ENCODE results near the gene ZFP92. TPM values are rescaled to one million over a fixed set of nuclear protein-coding genes. Genes with fewer than 3 reads are reported as not detected.
"Not testable (repeated sequence)": the region's sequence is repeated elsewhere in the genome, so short reads cannot be mapped to it uniquely, and the experiment has no call there.

The ZFP92 gene
- total and polyA plus RNA-seq, 7 experiments from 2014 or later, result 0.07 to 1.8 (median 0.24) TPM

- H3K4me3 Mint-ChIP-seq, result no peak overlapping the region
- peaks cover 0 to 13% (median 0%) of the 10 kb centered on the region in 7 donors for H3K4me1 Mint-ChIP-seq
- intact Hi-C loops (cut with micrococcal nuclease), result no loop called here
- no peak overlapping the region for H3K27ac Mint-ChIP-seq
- H3K27ac ChIP-seq (ENCODE audit: low read depth, low read length), result no peak overlapping the region
- CTCF ChIA-PET, result interaction anchor here (0.6 kb wide), 1 partner anchor 161 kb away, joined by 3 read pairs; no protein-coding TSS in a partner anchor
- peak; percentile 8 to 65 (median 41) for DNase-seq
- no peaks in the 10 kb centered on the region for H3K36me3 ChIP-seq (ENCODE audit: control insufficient read depth in 2 of 3, insufficient read depth in 3 of 3, low read length in 3 of 3)
- no peak overlapping the region for H3K4me3 ChIP-seq (ENCODE audit: low read length)
- no peaks in the 10 kb centered on the region for H3K36me3 Mint-ChIP-seq
- no peaks in the 10 kb centered on the region for H3K4me1 ChIP-seq (ENCODE audit: control insufficient read depth in 2 of 2, insufficient read depth in 2 of 2, low read length in 2 of 2)
- ATAC-seq, result peak; percentile 84
- H3K27me3 Mint-ChIP-seq, result peaks cover 0 to 19% (median 0%) of the 10 kb centered on the region in 5 donors
- H3K9me3 Mint-ChIP-seq, result no peaks in the 10 kb centered on the region
- no peaks in the 10 kb centered on the region for H3K9me3 ChIP-seq (ENCODE audit: control insufficient read depth in 2 of 3, low read length in 3 of 3)
- POLR2A ChIA-PET, result no interaction called here
- no peaks in the 10 kb centered on the region for H3K27me3 ChIP-seq (ENCODE audit: control insufficient read depth in 2 of 2, insufficient read depth in 2 of 2, low read length in 2 of 2)
These were observed 10.8 kb upstream of the ZFP92 start for GRCh38 chrX:153400146-153401132.

DNA sequence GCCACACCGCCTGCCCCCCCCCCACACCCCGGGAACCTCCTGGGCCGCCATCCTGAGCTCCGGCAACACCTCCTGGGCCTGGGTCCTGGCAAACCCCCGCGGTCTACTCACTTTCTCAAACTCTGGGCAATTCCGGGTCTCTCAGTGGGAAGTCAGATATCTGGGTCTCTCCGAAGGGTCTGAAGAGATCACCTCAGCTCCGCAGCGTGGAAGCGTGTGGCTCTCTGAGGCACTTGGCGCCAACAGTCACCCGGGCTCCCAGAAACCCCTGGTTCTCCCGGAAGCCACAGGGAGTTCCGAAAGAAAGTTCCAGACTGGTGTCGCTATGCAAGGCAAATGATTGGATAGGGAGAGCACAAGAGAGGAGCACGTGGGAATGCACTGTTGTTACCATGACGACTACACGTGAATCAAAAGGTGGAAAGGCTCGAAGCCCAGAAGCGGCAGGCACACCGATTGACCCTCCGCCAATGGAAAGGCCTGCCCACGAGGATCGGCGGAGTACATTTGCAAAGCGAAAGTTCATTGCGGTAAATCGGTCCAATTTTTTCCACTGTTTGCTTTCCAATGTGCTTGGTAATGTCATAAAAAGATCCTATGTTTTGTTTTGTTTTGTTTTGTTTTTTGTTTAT, 10.0 kb upstream of the ZFP92 start, which contains the start of gene PNMA6E:
Gene PNMA6E (minus strand): TSS at position 218 of the 632 bp plus-strand sequence. CDS start 2,501 bp downstream, outside the sequence.
- ATAC-seq (no peak), DNase-seq (no peak)
- Mint-ChIP-seq H3K4me1 (peaks cover 0 to 6% (median 0%) of the 10 kb centered on the region in 7 donors), H3K36me3 (no peaks in the 10 kb centered on the region), H3K27ac (no peak within 1 kb of the TSS), H3K27me3 (peaks cover 0 to 22% (median 0%) of the 10 kb centered on the region in 5 donors), H3K9me3 (no peaks in the 10 kb centered on the region), H3K4me3 (no peak within 1 kb of the TSS)
- ChIA-PET POLR2A (no interaction called here), CTCF (no interaction called here)
- H3K27ac ChIP-seq (ENCODE audit: low read depth, low read length), result no peak within 1 kb of the TSS
- no peak within 1 kb of the TSS for H3K4me3 ChIP-seq (ENCODE audit: low read length)
- intact Hi-C loops (cut with micrococcal nuclease), result no loop called here
- H3K9me3 ChIP-seq (ENCODE audit: control insufficient read depth in 2 of 3, low read length in 3 of 3), result no peaks in the 10 kb centered on the region
- H3K4me1 ChIP-seq (ENCODE audit: control insufficient read depth in 2 of 2, insufficient read depth in 2 of 2, low read length in 2 of 2), result no peaks in the 10 kb centered on the region
- H3K36me3 ChIP-seq (ENCODE audit: control insufficient read depth in 2 of 3, insufficient read depth in 3 of 3, low read length in 3 of 3), result no peaks in the 10 kb centered on the region
- H3K27me3 ChIP-seq (ENCODE audit: control insufficient read depth in 2 of 2, insufficient read depth in 2 of 2, low read length in 2 of 2), result no peaks in the 10 kb centered on the region

GRCh38 chrX:153404333-153404732, 6.9 kb upstream of the ZFP92 start:
- H3K4me1 Mint-ChIP-seq; ATAC-seq; H3K9me3 ChIP-seq (ENCODE audit: control insufficient read depth in 2 of 3, low read length in 3 of 3); intact Hi-C loops (cut with micrococcal nuclease); H3K9me3 Mint-ChIP-seq; CTCF ChIA-PET; H3K4me1 ChIP-seq (ENCODE audit: control insufficient read depth in 2 of 2, insufficient read depth in 2 of 2, low read length in 2 of 2); H3K36me3 ChIP-seq (ENCODE audit: control insufficient read depth in 2 of 3, insufficient read depth in 3 of 3, low read length in 3 of 3); POLR2A ChIA-PET; H3K36me3 Mint-ChIP-seq; H3K27me3 ChIP-seq (ENCODE audit: control insufficient read depth in 2 of 2, insufficient read depth in 2 of 2, low read length in 2 of 2); H3K27ac Mint-ChIP-seq; H3K27ac ChIP-seq (ENCODE audit: low read depth, low read length); H3K4me3 ChIP-seq (ENCODE audit: low read length); H3K4me3 Mint-ChIP-seq; DNase-seq: not testable (repeated sequence)
- H3K27me3 Mint-ChIP-seq, result peaks cover 0 to 25% (median 0%) of the 10 kb centered on the region in 5 donors

DNA sequence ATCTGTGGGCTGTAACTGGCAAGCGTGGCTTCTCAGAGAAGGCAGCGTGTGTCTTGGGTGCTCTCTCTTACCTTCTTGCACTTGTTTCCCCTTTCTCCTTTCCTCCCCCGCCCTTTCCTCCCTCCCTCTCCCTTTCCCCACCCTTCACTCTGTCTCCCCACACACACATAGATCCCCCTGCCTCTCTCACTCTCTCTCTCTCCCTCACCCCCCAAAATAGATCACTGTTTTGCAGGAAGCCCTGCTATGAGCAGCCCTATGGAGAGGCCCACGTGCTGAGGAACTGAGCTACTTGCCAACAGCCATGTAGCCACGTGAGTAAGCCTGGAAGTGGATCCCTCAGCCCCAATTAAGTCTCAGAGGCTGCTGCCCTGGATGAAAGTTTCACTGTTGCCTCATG, 5.8 kb upstream of the ZFP92 start:
- ChIA-PET CTCF (no interaction called here), POLR2A (no interaction called here)
- intact Hi-C loops (cut with micrococcal nuclease), result no loop called here
- Mint-ChIP-seq H3K36me3 (no peaks in the 10 kb centered on the region), H3K27me3 (peaks cover 0 to 25% (median 0%) of the 10 kb centered on the region in 5 donors), H3K9me3 (no peaks in the 10 kb centered on the region), H3K4me1 (peaks cover 0 to 4% (median 0%) of the 10 kb centered on the region in 7 donors), H3K27ac (no peak overlapping the region), H3K4me3 (no peak overlapping the region)
- ATAC-seq (no peak), DNase-seq (no peak)
- no peak overlapping the region for H3K4me3 ChIP-seq (ENCODE audit: low read length)
- H3K27ac ChIP-seq (ENCODE audit: low read depth, low read length), result no peak overlapping the region
- no peaks in the 10 kb centered on the region for H3K9me3 ChIP-seq (ENCODE audit: control insufficient read depth in 2 of 3, low read length in 3 of 3)
- H3K27me3 ChIP-seq (ENCODE audit: control insufficient read depth in 2 of 2, insufficient read depth in 2 of 2, low read length in 2 of 2), result no peaks in the 10 kb centered on the region
- H3K36me3 ChIP-seq (ENCODE audit: control insufficient read depth in 2 of 3, insufficient read depth in 3 of 3, low read length in 3 of 3), result no peaks in the 10 kb centered on the region
- no peaks in the 10 kb centered on the region for H3K4me1 ChIP-seq (ENCODE audit: control insufficient read depth in 2 of 2, insufficient read depth in 2 of 2, low read length in 2 of 2)

- intact Hi-C loops (cut with micrococcal nuclease), result no loop called here
- H3K9me3 Mint-ChIP-seq, result no peaks in the 10 kb centered on the region
- CTCF ChIA-PET, result no interaction called here
- peaks cover 0 to 25% (median 0%) of the 10 kb centered on the region in 5 donors for H3K27me3 Mint-ChIP-seq
- no peak overlapping the region for H3K27ac ChIP-seq (ENCODE audit: low read depth, low read length)
- POLR2A ChIA-PET, result no interaction called here
- DNase-seq (no peak), ATAC-seq (no peak)
- peaks cover 0 to 4% (median 0%) of the 10 kb centered on the region in 7 donors for H3K4me1 Mint-ChIP-seq
- H3K27ac Mint-ChIP-seq, result no peak overlapping the region
- H3K36me3 ChIP-seq (ENCODE audit: control insufficient read depth in 2 of 3, insufficient read depth in 3 of 3, low read length in 3 of 3), result no peaks in the 10 kb centered on the region
- no peak overlapping the region for H3K4me3 Mint-ChIP-seq
- H3K9me3 ChIP-seq (ENCODE audit: control insufficient read depth in 2 of 3, low read length in 3 of 3), result no peaks in the 10 kb centered on the region
- H3K4me1 ChIP-seq (ENCODE audit: control insufficient read depth in 2 of 2, insufficient read depth in 2 of 2, low read length in 2 of 2), result no peaks in the 10 kb centered on the region
- H3K4me3 ChIP-seq (ENCODE audit: low read length), result no peak overlapping the region
- no peaks in the 10 kb centered on the region for H3K27me3 ChIP-seq (ENCODE audit: control insufficient read depth in 2 of 2, insufficient read depth in 2 of 2, low read length in 2 of 2)
- no peaks in the 10 kb centered on the region for H3K36me3 Mint-ChIP-seq
These were observed 5.3 kb upstream of the ZFP92 start for GRCh38 chrX:153406011-153406410.

- Mint-ChIP-seq H3K27me3 (peaks cover 0 to 25% (median 0%) of the 10 kb centered on the region in 5 donors), H3K9me3 (no peaks in the 10 kb centered on the region), H3K4me3 (no peak overlapping the region), H3K4me1 (peaks cover 0 to 6% (median 1%) of the 10 kb centered on the region in 7 donors), H3K36me3 (no peaks in the 10 kb centered on the region), H3K27ac (no peak overlapping the region)
- ATAC-seq (no peak), DNase-seq (no peak)
- no peak overlapping the region for H3K4me3 ChIP-seq (ENCODE audit: low read length)
- no peaks in the 10 kb centered on the region for H3K27me3 ChIP-seq (ENCODE audit: control insufficient read depth in 2 of 2, insufficient read depth in 2 of 2, low read length in 2 of 2)
- H3K36me3 ChIP-seq (ENCODE audit: control insufficient read depth in 2 of 3, insufficient read depth in 3 of 3, low read length in 3 of 3), result no peaks in the 10 kb centered on the region
- H3K9me3 ChIP-seq (ENCODE audit: control insufficient read depth in 2 of 3, low read length in 3 of 3), result no peaks in the 10 kb centered on the region
- ChIA-PET POLR2A (no interaction called here), CTCF (no interaction called here)
- intact Hi-C loops (cut with micrococcal nuclease), result no loop called here
- no peaks in the 10 kb centered on the region for H3K4me1 ChIP-seq (ENCODE audit: control insufficient read depth in 2 of 2, insufficient read depth in 2 of 2, low read length in 2 of 2)
- H3K27ac ChIP-seq (ENCODE audit: low read depth, low read length), result no peak overlapping the region
These were observed 4.4 kb upstream of the ZFP92 start for GRCh38 chrX:153406903-153407302.

Measured in naive thymus-derived CD4-positive, alpha-beta T cell (primary cell).